Liver (tissue), 9 donors: ENCODE data around the gene CACNA1E. TPM values are rescaled to one million over a fixed set of nuclear protein-coding genes. Genes with fewer than 3 reads are reported as not detected.

Experiments used
- DNase-seq: peaks from one replicate; pipeline ENCODE4 v3.0.0-alpha.2; 2017; ENCODE audit warnings: low spot score
- H3K27ac ChIP-seq, 2 donors: one replicate each; pipeline ENCODE4 v1.7.0; 2013; ENCODE audit warnings: inconsistent platforms in 2 of 2, low read length in 2 of 2, control low read depth in 1 of 2, low read depth in 1 of 2, mild to moderate bottlenecking in 1 of 2
- H3K27me3 ChIP-seq, 4 donors: one replicate each; pipeline versions ENCODE4 v1.6.1 to v1.7.0; 2013; ENCODE audit warnings: low read length in 3 of 4, inconsistent platforms in 1 of 4, mild to moderate bottlenecking in 1 of 4, moderate library complexity in 1 of 4; ENCODE audit not compliant: control insufficient read depth in 4 of 4, insufficient read depth in 4 of 4
- H3K36me3 ChIP-seq, 4 donors: one replicate each; pipeline versions ENCODE4 v1.6.1 to v1.7.0; 2013; ENCODE audit warnings: low read length in 3 of 4, mild to moderate bottlenecking in 3 of 4, low read depth in 1 of 4, moderate library complexity in 1 of 4; ENCODE audit not compliant: control insufficient read depth in 4 of 4, insufficient read depth in 3 of 4
- H3K4me1 ChIP-seq, 4 donors: one replicate each; pipeline versions ENCODE4 v1.6.1 to v1.7.0; 2013; ENCODE audit warnings: low read length in 3 of 4, mild to moderate bottlenecking in 3 of 4, moderate library complexity in 1 of 4; ENCODE audit not compliant: control insufficient read depth in 4 of 4, insufficient read depth in 4 of 4
- H3K4me3 ChIP-seq, 3 donors: one replicate each; pipeline versions ENCODE4 v1.6.1 to v1.7.0; 2013; ENCODE audit warnings: low read length in 3 of 3, control low read depth in 1 of 3, low read depth in 1 of 3, mild to moderate bottlenecking in 1 of 3
- H3K9ac ChIP-seq, 2 donors: one replicate each; pipeline ENCODE4 v1.7.0; 2013; ENCODE audit warnings: low read length in 2 of 2, mild to moderate bottlenecking in 2 of 2, moderate library complexity in 2 of 2, control low read depth in 1 of 2, low read depth in 1 of 2
- H3K9me3 ChIP-seq, 4 donors: one replicate each; pipeline versions ENCODE4 v1.6.1 to v1.7.0; 2013; ENCODE audit warnings: low read length in 3 of 4; ENCODE audit not compliant: control insufficient read depth in 4 of 4
- EGR1 ChIP-seq, 2 donors: IDR thresholded peaks; 2 replicates each; pipeline ENCODE4 v1.6.1; 2016 to 2018; ENCODE audit warnings: antibody characterized with exemption in 2 of 2, low read depth in 2 of 2
- FOXA1 ChIP-seq: IDR thresholded peaks from 2 replicates; pipeline ENCODE4 v1.6.1; 2016; ENCODE audit warnings: antibody characterized with exemption
- FOXA2 ChIP-seq: IDR thresholded peaks from 2 replicates; pipeline ENCODE4 v1.6.1; 2016; ENCODE audit warnings: antibody characterized with exemption
- GABPA ChIP-seq, 2 donors: IDR thresholded peaks in 1 of 2; conservative IDR thresholded peaks in 1 of 2; 2 replicates each; pipeline ENCODE4 v1.6.1; 2016; ENCODE audit warnings: antibody characterized with exemption in 2 of 2, mild to moderate bottlenecking in 1 of 2, moderate library complexity in 1 of 2
- HNF4A ChIP-seq, 2 donors: conservative IDR thresholded peaks; 2 replicates each; pipeline ENCODE4 v1.6.1; 2016; ENCODE audit warnings: antibody characterized with exemption in 2 of 2, mild to moderate bottlenecking in 2 of 2
- HNF4G ChIP-seq: IDR thresholded peaks from 2 replicates; pipeline ENCODE4 v1.6.1; 2016; ENCODE audit warnings: antibody characterized with exemption
- JUND ChIP-seq, 2 donors: IDR thresholded peaks; 2 replicates each; pipeline ENCODE4 v1.6.1; 2016; ENCODE audit warnings: antibody characterized with exemption in 2 of 2
- RAD21 ChIP-seq, 2 donors: IDR thresholded peaks; 2 replicates each; pipeline ENCODE4 v1.6.1; 2016; ENCODE audit warnings: antibody characterized with exemption in 2 of 2, mild to moderate bottlenecking in 2 of 2
- WGBS: extraction: QIAGEN DNeasy Blood & Tissue Kit; methylation state at CpG from one replicate; pipeline ENCODE4 v1.1.7; 2013; 5-methylcytosine and 5-hydroxymethylcytosine counted together
- polyA plus RNA-seq, 2 donors: library from polyadenylated mRNA; stranded (reverse) in 1 of 2; unstranded in 1 of 2; fragments of 200-250 nt in 1 of 2; fragments of >200 nt in 1 of 2; fragmentation: Nextera tagmentation in 1 of 2; extraction: Ambion mirVana in 1 of 2; gene quantifications; one replicate each; pipeline versions ENCODE4 v1.2.1 to v1.2.3, GENCODE V29; 2013 to 2015
- total RNA-seq, 2 donors: library from RNA; depleted of rRNA; stranded (reverse); fragments of >200 nt; gene quantifications; one replicate each; pipeline ENCODE4 v1.2.3, GENCODE V29; 2014
- TF ChIP-seq, protein P1 (sequence below): IDR thresholded peaks from 2 replicates; pipeline ENCODE4 v1.6.1; 2016; ENCODE audit warnings: antibody characterized with exemption
- TF ChIP-seq, protein P2 (sequence below): IDR thresholded peaks from 2 replicates; pipeline ENCODE4 v1.6.1; 2016; ENCODE audit warnings: antibody characterized with exemption
- donor health status: healthy.
- donor health status: healthy.
- donor health status: healthy.
- donor health status: healthy.
- donor health status: healthy.

CACNA1E gene
- total and polyA plus RNA-seq, 4 donors = under 0.01 to 0.08 (median 0.01) TPM; not detected in 1

GRCh38 chr1:181767001-181767708 lies 283.8 kb downstream of the CACNA1E start:
- no peak overlapping the region for H3K9ac ChIP-seq
- H3K27me3 ChIP-seq = peaks cover 0 to 3% (median 0%) of the 10 kb centered on the region in 4 donors
- H3K36me3 ChIP-seq = no peaks in the 10 kb centered on the region
- H3K4me1 ChIP-seq = no peaks in the 10 kb centered on the region
- no peak for DNase-seq
- TF ChIP-seq FOXA1 (no peak), HNF4G (no peak)
- TF ChIP-seq, protein P1, sequence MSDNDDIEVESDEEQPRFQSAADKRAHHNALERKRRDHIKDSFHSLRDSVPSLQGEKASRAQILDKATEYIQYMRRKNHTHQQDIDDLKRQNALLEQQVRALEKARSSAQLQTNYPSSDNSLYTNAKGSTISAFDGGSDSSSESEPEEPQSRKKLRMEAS = no peak
- TF ChIP-seq, protein P2, sequence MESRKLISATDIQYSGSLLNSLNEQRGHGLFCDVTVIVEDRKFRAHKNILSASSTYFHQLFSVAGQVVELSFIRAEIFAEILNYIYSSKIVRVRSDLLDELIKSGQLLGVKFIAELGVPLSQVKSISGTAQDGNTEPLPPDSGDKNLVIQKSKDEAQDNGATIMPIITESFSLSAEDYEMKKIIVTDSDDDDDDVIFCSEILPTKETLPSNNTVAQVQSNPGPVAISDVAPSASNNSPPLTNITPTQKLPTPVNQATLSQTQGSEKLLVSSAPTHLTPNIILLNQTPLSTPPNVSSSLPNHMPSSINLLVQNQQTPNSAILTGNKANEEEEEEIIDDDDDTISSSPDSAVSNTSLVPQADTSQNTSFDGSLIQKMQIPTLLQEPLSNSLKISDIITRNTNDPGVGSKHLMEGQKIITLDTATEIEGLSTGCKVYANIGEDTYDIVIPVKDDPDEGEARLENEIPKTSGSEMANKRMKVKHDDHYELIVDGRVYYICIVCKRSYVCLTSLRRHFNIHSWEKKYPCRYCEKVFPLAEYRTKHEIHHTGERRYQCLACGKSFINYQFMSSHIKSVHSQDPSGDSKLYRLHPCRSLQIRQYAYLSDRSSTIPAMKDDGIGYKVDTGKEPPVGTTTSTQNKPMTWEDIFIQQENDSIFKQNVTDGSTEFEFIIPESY = no peak
- no peaks in the 10 kb centered on the region for H3K9me3 ChIP-seq
- no peak overlapping the region for H3K4me3 ChIP-seq
- no peak overlapping the region for H3K27ac ChIP-seq
- WGBS = 72% methylated on average over 2 of the region's 2 CpGs

- no peaks in the 10 kb centered on the region for H3K4me1 ChIP-seq
- DNase-seq = no peak
- H3K4me3 ChIP-seq = no peak overlapping the region
- no peak overlapping the region for H3K9ac ChIP-seq
- WGBS = 55% methylated on average over 3 of the region's 3 CpGs
- no peaks in the 10 kb centered on the region for H3K36me3 ChIP-seq
- no peaks in the 10 kb centered on the region for H3K9me3 ChIP-seq
- no peaks in the 10 kb centered on the region for H3K27me3 ChIP-seq
- TF ChIP-seq EGR1 (IDR thresholded peaks at IDR 0.05; ENCODE audit: low read depth in 2 of 2) = no peak
- TF ChIP-seq HNF4A (conservative IDR thresholded peaks at IDR 0.05) = no peak
- no peak for TF ChIP-seq GABPA (IDR thresholded peaks at IDR 0.05 in 1 of 2, conservative IDR thresholded peaks at IDR 0.05 in 1 of 2)
- no peak overlapping the region for H3K27ac ChIP-seq
Observed at GRCh38 chr1:181768211-181768929, 285.1 kb downstream of the CACNA1E start.

DNA sequence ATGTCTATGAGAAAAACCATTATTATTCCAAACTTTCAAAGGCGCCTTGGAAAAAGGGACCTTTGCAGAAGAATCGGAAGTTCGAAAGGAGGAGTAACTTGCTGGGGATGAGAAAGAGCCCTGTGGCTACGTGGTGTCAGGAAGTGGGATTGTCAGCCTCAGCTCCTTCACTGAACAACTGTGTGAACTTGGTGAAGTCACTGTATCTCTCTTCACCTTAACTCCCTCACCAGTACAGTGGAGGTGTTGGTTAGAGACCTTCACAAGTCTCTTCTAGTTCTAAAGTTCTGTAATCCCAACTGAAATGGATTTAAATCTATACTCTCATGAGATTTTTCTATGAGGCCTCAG lies 285.6 kb downstream of the CACNA1E start:
- no peak for DNase-seq
- H3K4me1 ChIP-seq = no peaks in the 10 kb centered on the region
- H3K27ac ChIP-seq = no peak overlapping the region
- TF ChIP-seq EGR1 (IDR thresholded peaks at IDR 0.05; ENCODE audit: low read depth in 2 of 2) = no peak
- no peak for TF ChIP-seq RAD21 (IDR thresholded peaks at IDR 0.05)
- TF ChIP-seq FOXA2 = no peak
- TF ChIP-seq JUND (IDR thresholded peaks at IDR 0.05) = no peak
- TF ChIP-seq, protein P1 = no peak
- H3K36me3 ChIP-seq = no peaks in the 10 kb centered on the region
- H3K9ac ChIP-seq = no peak overlapping the region
- 77% methylated on average over 4 of the region's 4 CpGs for WGBS
- no peaks in the 10 kb centered on the region for H3K9me3 ChIP-seq
- H3K4me3 ChIP-seq = no peak overlapping the region
- H3K27me3 ChIP-seq = no peaks in the 10 kb centered on the region
